Measurements from ENCODE around the gene SCLT1.

The SCLT1 gene

GRCh38 chr4:128837198-128837597 is 256.1 kb downstream of the SCLT1 start:
- DNase-seq (ENCODE audit: low spot score) = no peak

DNA sequence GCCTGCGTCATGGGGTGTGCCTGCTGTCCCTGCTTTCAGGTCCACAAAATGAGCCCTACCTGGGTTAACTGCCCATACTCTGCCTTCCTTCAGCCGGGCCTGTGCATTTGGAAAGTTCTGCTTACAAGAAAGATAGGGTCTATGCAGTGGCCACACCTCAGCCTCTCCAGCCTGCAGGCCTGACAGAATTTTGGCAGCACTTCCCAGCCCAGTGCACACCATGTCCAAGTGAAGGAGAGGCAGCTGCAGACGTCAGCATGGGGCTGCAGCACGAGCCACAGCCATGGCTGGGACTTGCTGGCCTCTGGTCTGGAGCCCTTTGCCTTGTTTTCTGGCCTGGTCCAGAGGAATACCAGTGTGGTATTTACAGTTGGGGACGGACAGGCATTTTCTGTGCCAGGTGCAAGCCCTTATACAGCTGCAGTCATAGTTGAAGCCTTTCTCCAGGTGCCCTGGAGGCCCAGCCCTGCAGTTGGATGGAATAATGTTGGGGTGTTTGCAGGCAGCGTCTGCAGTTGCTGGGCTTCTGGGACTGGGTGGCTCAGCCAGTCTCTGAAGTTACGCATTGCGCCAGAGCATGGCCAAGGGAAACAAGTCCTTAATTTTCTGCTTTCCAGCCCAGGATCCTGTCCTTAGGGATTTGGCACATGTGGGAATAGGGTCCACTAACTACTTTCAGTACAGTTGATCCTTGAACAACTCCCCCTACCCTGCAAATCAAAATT is 257.7 kb downstream of the SCLT1 start:
- TF ChIP-seq, protein P1, sequence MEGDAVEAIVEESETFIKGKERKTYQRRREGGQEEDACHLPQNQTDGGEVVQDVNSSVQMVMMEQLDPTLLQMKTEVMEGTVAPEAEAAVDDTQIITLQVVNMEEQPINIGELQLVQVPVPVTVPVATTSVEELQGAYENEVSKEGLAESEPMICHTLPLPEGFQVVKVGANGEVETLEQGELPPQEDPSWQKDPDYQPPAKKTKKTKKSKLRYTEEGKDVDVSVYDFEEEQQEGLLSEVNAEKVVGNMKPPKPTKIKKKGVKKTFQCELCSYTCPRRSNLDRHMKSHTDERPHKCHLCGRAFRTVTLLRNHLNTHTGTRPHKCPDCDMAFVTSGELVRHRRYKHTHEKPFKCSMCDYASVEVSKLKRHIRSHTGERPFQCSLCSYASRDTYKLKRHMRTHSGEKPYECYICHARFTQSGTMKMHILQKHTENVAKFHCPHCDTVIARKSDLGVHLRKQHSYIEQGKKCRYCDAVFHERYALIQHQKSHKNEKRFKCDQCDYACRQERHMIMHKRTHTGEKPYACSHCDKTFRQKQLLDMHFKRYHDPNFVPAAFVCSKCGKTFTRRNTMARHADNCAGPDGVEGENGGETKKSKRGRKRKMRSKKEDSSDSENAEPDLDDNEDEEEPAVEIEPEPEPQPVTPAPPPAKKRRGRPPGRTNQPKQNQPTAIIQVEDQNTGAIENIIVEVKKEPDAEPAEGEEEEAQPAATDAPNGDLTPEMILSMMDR (IDR thresholded peaks at IDR 0.05; ENCODE audit: extremely low read depth, missing control alignments) = no peak
- DNase-seq (ENCODE audit: low spot score) = no peak

More at GRCh38 chr4:128837198-128837597, 256.1 kb downstream of the SCLT1 start:
- TF ChIP-seq, protein P1 (IDR thresholded peaks at IDR 0.05; ENCODE audit: extremely low read depth, missing control alignments) = no peak

Data from GM20000 (cell line).